Measurements from ENCODE around the gene PICK1. TPM values are rescaled to one million over a fixed set of nuclear protein-coding genes. Genes with fewer than 3 reads are reported as not detected.

Gene PICK1
- total RNA-seq, 2 experiments from 2014 or later = 18.2 to 19.5 TPM

Other genes starting within 250 kb of the PICK1 start
- 10 to 100 TPM; 10.9 to 11.7 TPM for gene GCAT, start 249.5 kb upstream of the PICK1 start, total RNA-seq
- not detected for gene GALR3, start 234.0 kb upstream of the PICK1 start, total RNA-seq
- gene ANKRD54, start 213.1 kb upstream of the PICK1 start, total RNA-seq = 10 to 100 TPM; 25.4 to 26.4 TPM
- 100 to 1,000 TPM; 533 to 559 TPM for gene EIF3L, start 208.0 kb upstream of the PICK1 start, total RNA-seq
- 10 to 100 TPM; 17.9 to 20.5 TPM for gene MICALL1, start 151.1 kb upstream of the PICK1 start, total RNA-seq
- under 1 TPM in 1 of 2 experiments, not detected in 1; 0.27 TPM for gene C22orf23, start 103.8 kb upstream of the PICK1 start, total RNA-seq
- 100 to 1,000 TPM; 136 to 139 TPM for gene POLR2F, start 103.7 kb upstream of the PICK1 start, total RNA-seq
- not detected for gene SOX10, start 72.8 kb upstream of the PICK1 start, total RNA-seq
- gene SLC16A8, start 26.8 kb downstream of the PICK1 start, total RNA-seq = under 1 TPM in 1 of 2 experiments, not detected in 1; 0.10 TPM
- gene BAIAP2L2, start 53.3 kb downstream of the PICK1 start, total RNA-seq = under 1 TPM; 0.29 to 0.32 TPM
- 10 to 100 TPM; 25.5 to 28.4 TPM for gene PLA2G6, start 124.4 kb downstream of the PICK1 start, total RNA-seq
- 10 to 100 TPM; 11.8 to 12.3 TPM for gene MAFF, start 144.6 kb downstream of the PICK1 start, total RNA-seq
- gene TMEM184B, start 215.6 kb downstream of the PICK1 start, total RNA-seq = 10 to 100 TPM; 28.8 to 30.5 TPM